Right hindlimb (tissue), 1 donor: ENCODE measurements around the gene UQCRC2.
"Not testable (repeated sequence)": the region's sequence is repeated elsewhere in the genome, so short reads cannot be mapped to it uniquely, and the experiment has no call there.

Experiments used
- DNase-seq: peaks from one replicate; pipeline ENCODE4 v3.0.0-alpha.2; 2018

Gene UQCRC2

GRCh38 chr16:22013486-22013885 lies 60.3 kb downstream of the UQCRC2 start:
- DNase-seq = no peak

- no peak for DNase-seq
Measured at GRCh38 chr16:22014271-22014873, 61.2 kb downstream of the UQCRC2 start.

- DNase-seq = no peak
Measured at GRCh38 chr16:22016927-22017326, 63.8 kb downstream of the UQCRC2 start.

GRCh38 chr16:22018559-22018958 lies 65.4 kb downstream of the UQCRC2 start:
- DNase-seq = no peak

- DNase-seq = no peak
Measured at GRCh38 chr16:22022151-22022550, 69.0 kb downstream of the UQCRC2 start.

- no peak for DNase-seq
Measured at GRCh38 chr16:22023505-22023904, 70.3 kb downstream of the UQCRC2 start.

GRCh38 chr16:22024785-22025184 lies 71.6 kb downstream of the UQCRC2 start:
- DNase-seq = not testable (repeated sequence)

GRCh38 chr16:22027633-22028032 lies 74.5 kb downstream of the UQCRC2 start:
- DNase-seq = no peak

GRCh38 chr16:22029632-22030031 lies 76.5 kb downstream of the UQCRC2 start:
- DNase-seq = no peak

GRCh38 chr16:22030087-22030812 lies 77.1 kb downstream of the UQCRC2 start:
- no peak for DNase-seq

- no peak for DNase-seq
Measured at GRCh38 chr16:22031483-22032083, 78.4 kb downstream of the UQCRC2 start.
